Cardiac septum (tissue), 1 donor: ENCODE measurements around the gene MSMP. TPM values are rescaled to one million over a fixed set of nuclear protein-coding genes. Genes with fewer than 3 reads are reported as not detected.

ENCODE experiments used
- DNase-seq: peaks from one replicate; pipeline ENCODE4 v3.0.0-alpha.2; 2020; ENCODE audit warnings: low spot score
- intact Hi-C: fragments of 100-400 bp; cut with DNase I; formaldehyde crosslinking; loops from one replicate; pipeline ENCODE4 v1.14.0; 2022
- long read RNA-seq: library from polyadenylated mRNA; unstranded; transcript quantifications from one replicate; pipeline ENCODE4 v2.0.0, GENCODE V29; 2021
- total RNA-seq: library from RNA; stranded (reverse); fragmentation: NEBNext Ultra II Directional; extraction: Animal tissue kit (Norgen Biotek cat#: 25700); gene quantifications from one replicate; pipeline ENCODE4 v1.2.1, GENCODE V29; 2021
- donor health status: DM: no; HTN: no; CAD: no.

The MSMP gene
- not detected for total RNA-seq
- long read RNA-seq, partial matches to known transcripts, result 0 of 2 reads
- long read RNA-seq, other reads (novel, unspliced or antisense), result 2 of 2 reads

GRCh38 chr9:35754264-35754663 lies at the start of gene MSMP:
MSMP (minus strand) TSS chr9:35754276; CDS start chr9:35754129, 147 bp downstream.
- no peak for DNase-seq
- intact Hi-C loops, result no loop called here

- intact Hi-C loops, result no loop called here
- DNase-seq, result no peak
These were observed 47.5 kb upstream of the MSMP start for GRCh38 chr9:35801328-35802128.

GRCh38 chr9:35800530-35800929 lies 46.5 kb upstream of the MSMP start:
- DNase-seq, result no peak

GRCh38 chr9:35798658-35799374 lies 44.7 kb upstream of the MSMP start:
- intact Hi-C loops, result no loop called here
- DNase-seq, result no peak

More at GRCh38 chr9:35800530-35800929, 46.5 kb upstream of the MSMP start:
- intact Hi-C loops, result no loop called here

GRCh38 chr9:35797311-35798109 lies 43.4 kb upstream of the MSMP start:
- DNase-seq, result no peak
- intact Hi-C loops, result no loop called here

GRCh38 chr9:35795695-35796094 lies 41.6 kb upstream of the MSMP start:
- DNase-seq, result no peak
- intact Hi-C loops, result no loop called here

GRCh38 chr9:35793461-35793860 lies 39.4 kb upstream of the MSMP start:
- intact Hi-C loops, result no loop called here
- DNase-seq, result no peak

GRCh38 chr9:35792826-35793225 lies 38.8 kb upstream of the MSMP start:
- DNase-seq, result no peak
- intact Hi-C loops, result no loop called here

- no peak for DNase-seq
- intact Hi-C loops, result no loop called here
These were observed 38.1 kb upstream of the MSMP start for GRCh38 chr9:35792024-35792813.

- intact Hi-C loops, result loop anchor here (1.0 to 2.0 kb wide), 3 partner anchors 21 to 91 kb away; partner anchors contain the start of gene SPAG8
- no peak for DNase-seq
These were observed 37.3 kb upstream of the MSMP start, which contains the start of gene NPR2 for GRCh38 chr9:35791297-35791921. NPR2 (plus strand) TSS chr9:35791591; CDS start chr9:35792409, 818 bp downstream.

GRCh38 chr9:35790385-35791296 lies 36.6 kb upstream of the MSMP start:
- no peak for DNase-seq
- intact Hi-C loops, result loop anchor here (1.0 to 2.0 kb wide), 3 partner anchors 22 to 92 kb away; partner anchors contain the start of gene SPAG8

- intact Hi-C loops, result loop anchor here (2.0 kb wide), 2 partner anchors 23 to 35 kb away; partner anchors contain the start of gene SPAG8
These were observed 35.9 kb upstream of the MSMP start for GRCh38 chr9:35790025-35790384.

GRCh38 chr9:35789541-35789940 lies 35.5 kb upstream of the MSMP start:
- intact Hi-C loops, result loop anchor here (5.0 kb wide), 1 partner anchor 42 kb away; the partner anchor contains the start of genes GBA2 and RGP1
- DNase-seq, result no peak

More at GRCh38 chr9:35790025-35790384, 35.9 kb upstream of the MSMP start:
- DNase-seq, result no peak

GRCh38 chr9:35783418-35783817 lies 29.3 kb upstream of the MSMP start:
- intact Hi-C loops, result no loop called here
- DNase-seq, result no peak

- intact Hi-C loops, result no loop called here
- DNase-seq, result no peak
These were observed 27.0 kb upstream of the MSMP start for GRCh38 chr9:35781066-35781465.

- intact Hi-C loops, result no loop called here
These were observed 24.4 kb upstream of the MSMP start for GRCh38 chr9:35778496-35778895.

GRCh38 chr9:35776018-35776417 lies 21.9 kb upstream of the MSMP start:
- intact Hi-C loops, result no loop called here
- DNase-seq, result no peak

More at GRCh38 chr9:35778496-35778895, 24.4 kb upstream of the MSMP start:
- DNase-seq, result no peak
